ENCODE measurements around the gene WNT7B.

The WNT7B gene

GRCh38 chr22:45949258-45949870 is 27.6 kb downstream of the WNT7B start:
- DNase-seq = no peak

- DNase-seq = no peak
These were observed 28.8 kb downstream of the WNT7B start for GRCh38 chr22:45948081-45948648.

GRCh38 chr22:45946805-45947600 is 30.0 kb downstream of the WNT7B start:
- no peak for DNase-seq

- DNase-seq = no peak
These were observed 31.3 kb downstream of the WNT7B start for GRCh38 chr22:45945621-45946106.

GRCh38 chr22:45942787-45943493 is 34.0 kb downstream of the WNT7B start:
- DNase-seq = no peak

- DNase-seq = no peak
These were observed 34.6 kb downstream of the WNT7B start for GRCh38 chr22:45942344-45942743.

GRCh38 chr22:45938913-45939312 is 38.0 kb downstream of the WNT7B start:
- no peak for DNase-seq

- DNase-seq = no peak
These were observed 39.0 kb downstream of the WNT7B start for GRCh38 chr22:45937960-45938359.

- DNase-seq = no peak
These were observed 41.4 kb downstream of the WNT7B start for GRCh38 chr22:45935573-45935972.

- DNase-seq = no peak
These were observed 42.2 kb downstream of the WNT7B start for GRCh38 chr22:45934659-45935341.

GRCh38 chr22:45934168-45934564 is 42.8 kb downstream of the WNT7B start:
- DNase-seq = no peak

GRCh38 chr22:45933506-45934167 is 43.3 kb downstream of the WNT7B start:
- DNase-seq = no peak

- DNase-seq = no peak
These were observed 44.9 kb downstream of the WNT7B start for GRCh38 chr22:45932071-45932470.

- no peak for DNase-seq
These were observed 45.9 kb downstream of the WNT7B start for GRCh38 chr22:45931042-45931441.

- DNase-seq = no peak
These were observed 46.6 kb downstream of the WNT7B start for GRCh38 chr22:45930324-45930723.

GRCh38 chr22:45929649-45930048 is 47.3 kb downstream of the WNT7B start:
- no peak for DNase-seq

- DNase-seq = no peak
These were observed 48.1 kb downstream of the WNT7B start for GRCh38 chr22:45928726-45929368.

GRCh38 chr22:45927059-45927458 is 49.9 kb downstream of the WNT7B start:
- DNase-seq = no peak

GRCh38 chr22:45926433-45926832 is 50.5 kb downstream of the WNT7B start:
- no peak for DNase-seq

- no peak for DNase-seq
These were observed 51.1 kb downstream of the WNT7B start for GRCh38 chr22:45925811-45926351.

- no peak for DNase-seq
These were observed 53.1 kb downstream of the WNT7B start for GRCh38 chr22:45923835-45924234.

Data from SW 1271 (cell line).